Activated CD8-positive, alpha-beta memory T cell treated with anti-CD3 and anti-CD28 coated beads for 1 hour (primary cell): ENCODE data around the gene HEYL.

Experiments used
- DNase-seq, 2 donors: peaks; one replicate each; pipeline ENCODE4 v3.0.0-alpha.2; 2020; ENCODE audit warnings: low read depth in 1 of 2; ENCODE audit errors: extremely low read depth in 1 of 2

HEYL gene

GRCh38 chr1:39642796-39643195 is 3.4 kb upstream of the HEYL start:
- DNase-seq, result no peak

GRCh38 chr1:39640861-39641260 is 1.4 kb upstream of the HEYL start:
- no peak for DNase-seq

DNA sequence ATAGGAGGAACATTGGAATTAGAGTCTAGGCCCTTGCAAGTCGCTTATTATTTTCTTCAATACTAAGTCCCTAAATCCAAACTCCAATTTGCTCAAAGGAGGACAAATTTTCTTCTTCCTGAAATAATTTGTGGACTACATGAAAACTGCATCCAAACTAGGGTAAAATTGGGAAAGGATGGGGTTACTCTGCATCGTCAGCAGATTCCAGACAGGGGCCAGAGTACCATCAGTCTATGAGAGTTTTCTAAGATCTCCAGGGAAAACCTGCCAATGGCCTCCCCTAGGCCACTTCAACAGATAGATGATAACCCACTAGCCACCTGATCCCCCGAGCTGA is 508 bp downstream of the HEYL start:
- DNase-seq, result no peak

GRCh38 chr1:39637361-39637760 is 2.1 kb downstream of the HEYL start:
- no peak for DNase-seq

GRCh38 chr1:39635871-39636210 is 3.6 kb downstream of the HEYL start:
- DNase-seq, result no peak

- no peak for DNase-seq
Measured at GRCh38 chr1:39635205-39635870, 4.1 kb downstream of the HEYL start.

- no peak for DNase-seq
Measured at GRCh38 chr1:39633422-39633821, 6.0 kb downstream of the HEYL start.

GRCh38 chr1:39632682-39633417 is 6.6 kb downstream of the HEYL start:
- no peak for DNase-seq

- no peak for DNase-seq
Measured at GRCh38 chr1:39632323-39632681, 7.1 kb downstream of the HEYL start.

GRCh38 chr1:39631361-39632322 is 7.8 kb downstream of the HEYL start:
- DNase-seq, result no peak

DNA sequence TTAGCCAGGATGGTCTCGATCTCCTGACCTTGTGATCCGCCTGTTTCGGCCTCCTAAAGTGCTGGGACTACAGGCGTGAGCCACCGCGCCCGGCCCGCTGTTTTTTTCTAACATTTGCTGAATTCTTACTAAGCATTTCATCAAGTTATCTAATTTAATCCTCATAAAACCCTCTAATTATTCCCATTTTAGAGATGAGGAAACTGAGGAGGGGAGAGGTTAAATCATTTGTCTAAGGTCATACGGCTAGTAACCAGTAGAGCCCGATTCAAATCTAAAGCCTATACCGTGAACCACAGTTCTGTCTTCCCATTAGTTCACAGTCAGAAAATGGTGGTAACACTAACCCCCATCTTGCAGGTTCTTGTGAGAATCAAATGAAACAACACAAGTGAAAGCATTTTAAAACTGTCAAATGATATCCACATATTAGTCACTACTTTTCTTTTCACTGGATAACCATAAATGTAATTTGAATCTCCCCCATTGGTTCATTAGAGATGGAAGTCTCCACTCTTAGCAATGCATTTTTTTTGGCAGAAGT is 10.6 kb downstream of the HEYL start:
- no peak for DNase-seq

DNA sequence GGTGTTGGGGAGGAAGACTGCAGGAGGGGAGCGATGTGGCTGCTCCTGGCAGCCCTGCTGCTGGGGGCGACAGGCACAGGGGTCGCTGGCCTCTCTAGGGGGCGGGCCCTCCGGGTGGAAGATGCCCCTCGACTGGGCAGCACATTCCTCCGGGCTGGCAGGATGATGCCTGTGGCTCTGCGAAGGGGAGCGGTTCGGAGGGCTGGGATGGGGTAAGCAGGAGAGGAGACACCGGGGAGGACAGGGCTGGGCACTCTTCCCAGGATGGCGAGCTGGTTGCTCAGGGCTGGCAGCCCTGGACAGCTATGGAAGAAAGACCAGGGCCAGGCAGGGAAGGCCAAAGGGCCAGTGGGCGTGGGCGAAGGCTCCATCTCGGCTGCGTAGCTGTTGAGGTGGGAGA is 12.8 kb downstream of the HEYL start:
- DNase-seq, result no peak

- DNase-seq, result no peak
Measured at GRCh38 chr1:39625462-39626273, 13.8 kb downstream of the HEYL start.

- DNase-seq, result no peak
Measured at GRCh38 chr1:39625009-39625408, 14.4 kb downstream of the HEYL start.

DNA sequence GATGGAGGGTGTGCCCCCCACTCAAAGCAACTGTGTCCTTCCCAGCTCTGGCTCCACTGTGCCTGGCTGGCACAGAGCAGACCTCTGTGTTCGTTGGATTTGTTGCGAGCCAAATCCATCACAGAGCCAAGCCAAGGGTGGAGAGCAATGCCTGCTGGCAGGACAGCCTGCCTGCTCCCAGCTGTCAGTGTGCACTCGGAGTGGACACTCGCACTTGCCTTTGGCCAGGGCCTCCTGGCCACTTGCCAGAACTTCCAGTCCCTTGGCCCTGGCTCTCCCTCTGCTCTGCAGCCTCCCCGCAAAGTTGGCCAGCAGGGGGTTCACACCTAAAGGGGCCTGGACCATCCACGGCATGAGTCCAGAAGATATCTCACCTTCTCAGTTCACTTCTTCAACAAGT is 16.4 kb downstream of the HEYL start:
- DNase-seq, result no peak

- no peak for DNase-seq
Measured at GRCh38 chr1:39622427-39622826, 17.0 kb downstream of the HEYL start.

- DNase-seq, result no peak
Measured at GRCh38 chr1:39620659-39621165, 18.7 kb downstream of the HEYL start.

DNA sequence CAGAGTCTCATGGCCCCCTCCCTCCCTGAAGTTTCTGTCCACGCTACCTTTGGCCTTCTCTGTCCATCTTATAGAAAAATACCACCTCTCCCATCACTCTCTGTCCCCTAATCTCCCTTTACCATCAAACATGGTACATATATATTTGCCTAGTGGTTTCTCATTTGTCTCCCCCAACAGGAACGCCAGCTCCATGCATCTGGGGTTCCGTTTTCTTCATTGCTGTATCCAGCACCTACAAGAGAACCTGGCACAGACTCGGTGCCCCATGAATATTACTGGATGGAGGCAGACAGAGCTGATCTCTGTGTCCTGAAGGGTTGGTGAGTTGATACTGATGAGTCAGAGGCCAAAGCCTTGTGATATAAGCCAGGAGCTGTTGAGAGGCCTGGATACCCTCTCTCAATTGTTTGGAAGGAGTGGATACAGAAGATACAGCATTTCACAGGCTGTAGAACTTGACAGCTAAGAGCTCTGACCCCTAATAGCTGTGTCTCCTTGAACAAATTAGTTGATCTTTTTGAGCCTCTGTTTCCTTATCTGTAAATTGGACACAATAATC is 21.9 kb downstream of the HEYL start:
- DNase-seq, result no peak

DNA sequence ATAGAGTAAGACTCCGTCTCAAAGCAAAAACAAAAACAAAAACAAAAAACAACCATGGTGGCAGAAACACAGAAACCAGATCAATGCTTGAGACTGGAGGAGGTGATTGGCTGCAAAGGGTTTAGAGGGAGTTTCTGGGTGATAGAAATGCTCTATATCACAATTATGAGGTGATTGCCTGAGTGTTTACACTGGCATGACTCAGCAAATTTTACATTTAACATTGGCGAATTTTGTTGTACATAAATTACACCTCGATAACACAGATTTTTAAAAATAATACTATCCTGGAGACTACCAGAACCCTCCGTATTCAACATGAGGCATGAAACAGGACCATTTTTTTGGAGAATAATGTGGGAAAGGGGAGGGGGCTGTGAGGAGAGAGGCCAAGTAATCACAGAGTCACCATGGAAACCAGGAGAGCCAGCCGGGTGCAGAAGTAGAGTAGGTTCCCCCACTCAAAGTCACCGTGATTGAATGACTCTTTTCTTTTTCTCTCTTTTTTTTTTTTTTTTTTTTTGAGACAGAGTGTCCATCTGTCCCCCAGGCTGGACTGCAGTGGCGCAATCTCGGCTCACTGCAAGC is 24.3 kb downstream of the HEYL start:
- DNase-seq, result no peak

- DNase-seq, result no peak
Measured at GRCh38 chr1:39614488-39614887, 25.0 kb downstream of the HEYL start.
